Measurements from ENCODE around the gene ADGRV1.

ADGRV1 gene

DNA sequence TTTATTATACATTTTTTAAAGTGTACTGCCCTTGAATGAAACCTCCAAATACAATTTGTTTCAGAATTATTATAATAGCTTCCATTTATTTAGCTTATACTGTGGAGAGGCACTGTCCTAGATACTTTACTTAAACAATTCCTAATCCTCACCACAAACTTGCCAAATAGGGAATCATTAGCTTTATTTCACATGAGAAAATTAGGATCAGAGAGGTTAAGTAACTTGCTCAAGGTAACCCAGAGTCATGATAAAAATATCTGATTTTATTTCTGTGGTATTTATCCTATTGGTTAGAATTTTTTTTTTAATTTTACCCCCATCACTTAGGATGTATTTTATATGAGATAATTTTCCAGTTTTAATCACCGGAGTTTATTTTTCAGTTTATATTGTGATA lies 78.4 kb downstream of the ADGRV1 start:
- TF ChIP-seq CTCF (IDR thresholded peaks at IDR 0.05) = no peak

- TF ChIP-seq CTCF (IDR thresholded peaks at IDR 0.05) = no peak
Measured at GRCh38 chr5:90637731-90638130, 79.1 kb downstream of the ADGRV1 start.

DNA sequence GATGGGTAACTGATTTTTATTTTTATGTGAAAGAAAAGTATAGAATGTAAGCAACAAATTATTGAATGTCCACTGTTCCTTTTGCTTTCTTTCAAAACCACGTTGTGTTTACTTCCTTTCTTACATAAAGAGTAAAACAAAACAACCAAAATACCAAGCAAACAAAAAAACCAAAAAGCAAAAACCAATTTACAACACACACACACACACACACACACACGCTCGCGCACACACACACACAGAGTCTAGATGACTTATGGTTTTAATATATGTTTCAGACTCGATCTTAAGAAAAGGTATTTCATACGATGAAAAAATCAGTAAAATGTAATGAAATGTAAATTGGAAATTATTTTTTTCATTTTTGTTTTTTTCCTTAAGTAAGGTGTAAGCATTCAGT lies 80.3 kb downstream of the ADGRV1 start:
- TF ChIP-seq CTCF (IDR thresholded peaks at IDR 0.05) = no peak

DNA sequence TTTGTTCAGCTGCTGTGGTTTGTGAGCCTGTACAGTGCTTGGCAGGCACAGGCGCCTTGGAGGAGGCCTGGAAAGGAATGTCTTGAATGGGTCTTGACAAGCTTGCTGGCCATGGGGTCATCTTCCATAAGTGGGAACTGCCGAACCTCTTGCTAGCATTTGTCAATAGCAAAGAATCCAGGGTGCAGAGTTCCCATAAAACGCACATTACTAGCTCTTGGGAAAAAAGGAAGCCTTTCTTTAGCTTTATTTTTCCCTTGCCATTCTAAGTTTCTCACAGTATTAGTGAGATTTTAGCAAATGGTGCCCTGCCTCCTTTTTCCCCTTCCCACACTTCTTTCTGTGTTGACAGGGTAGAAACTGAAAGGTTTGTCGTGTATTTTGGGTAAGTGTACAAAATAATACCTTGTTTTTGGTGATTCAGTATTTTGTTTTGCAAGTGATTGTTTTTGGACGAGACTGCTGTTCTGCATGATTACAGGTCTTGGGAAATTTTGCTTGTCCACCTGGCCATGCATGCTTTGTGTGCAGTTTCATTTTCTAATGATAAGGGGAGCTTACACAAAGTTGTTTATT lies 82.0 kb downstream of the ADGRV1 start:
- TF ChIP-seq CTCF (IDR thresholded peaks at IDR 0.05) = no peak

DNA sequence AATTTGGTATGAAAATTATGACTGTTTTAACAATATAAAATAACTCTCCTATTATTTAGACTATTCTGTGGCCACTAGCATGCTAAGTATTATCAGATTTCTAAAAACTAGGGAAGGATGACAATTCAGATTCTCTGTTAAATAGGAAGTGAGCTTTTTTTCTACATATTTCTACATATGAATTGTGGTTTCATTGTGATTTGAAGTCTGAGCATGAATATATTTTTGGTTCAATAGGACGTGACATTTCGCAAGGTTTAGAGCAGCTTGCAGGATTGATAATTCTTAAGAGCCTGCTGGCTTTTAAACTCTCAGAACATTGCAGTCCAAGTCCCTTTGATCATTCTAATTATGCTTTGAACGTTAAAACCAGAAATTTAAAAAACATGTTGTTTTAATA lies 82.9 kb downstream of the ADGRV1 start:
- TF ChIP-seq CTCF (IDR thresholded peaks at IDR 0.05) = no peak

- no peak for TF ChIP-seq CTCF (IDR thresholded peaks at IDR 0.05)
Measured at GRCh38 chr5:90642706-90643229, 84.2 kb downstream of the ADGRV1 start.

DNA sequence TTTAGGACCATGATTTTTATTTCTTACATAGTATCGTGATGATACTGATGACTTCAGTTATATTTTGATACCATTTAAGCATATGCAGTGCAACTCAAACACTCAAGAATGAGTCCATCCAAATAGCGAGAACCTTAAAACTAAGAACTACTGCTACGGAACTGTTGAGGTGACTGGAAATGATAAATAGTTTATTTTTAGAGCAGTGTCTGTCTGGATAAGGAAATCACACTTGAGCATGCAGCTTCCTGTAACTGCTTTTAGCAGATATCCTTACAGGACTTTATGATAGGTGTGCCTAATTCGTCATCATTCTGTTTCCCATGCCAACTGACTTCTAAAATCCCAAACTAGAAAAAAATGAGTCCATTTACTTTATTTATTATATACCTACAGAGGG lies 85.5 kb downstream of the ADGRV1 start:
- TF ChIP-seq CTCF (IDR thresholded peaks at IDR 0.05) = no peak
